ENCODE results near the gene SPATA18. TPM values are rescaled to one million over a fixed set of nuclear protein-coding genes. Genes with fewer than 3 reads are reported as not detected.

Gene SPATA18
- total and polyA plus RNA-seq, 3 donors from 2014 or later, result 40.5 to 139 (median 127) TPM

DNA sequence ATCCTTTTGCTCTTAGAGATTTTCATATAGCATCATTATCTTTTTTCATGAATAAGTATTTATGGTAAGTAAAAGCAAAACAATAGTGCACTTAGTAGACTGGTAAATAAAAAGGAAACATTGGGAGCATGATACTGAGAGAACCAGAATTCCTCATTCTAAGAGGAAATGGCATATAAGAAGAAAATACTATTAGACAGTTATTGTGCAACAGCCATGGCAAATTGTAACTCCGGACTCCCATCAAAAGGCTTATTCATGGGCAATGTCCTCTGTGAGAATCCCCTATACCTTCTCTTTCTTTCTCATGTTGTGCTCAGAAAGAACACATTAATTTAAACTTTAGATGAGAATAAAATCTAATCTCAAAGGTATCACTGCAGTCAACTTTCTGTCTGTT, 42.4 kb downstream of the SPATA18 start:
- no peak for DNase-seq
- WGBS, 2 donors, result 87 to 100% methylated on average over 1 of the region's 1 CpG
- H3K27ac ChIP-seq, result no peak overlapping the region
- intact Hi-C loops (cut with DNase I; ENCODE audit: low total_unique reads), result no loop called here
- H3K4me1 ChIP-seq, result no peaks in the 10 kb centered on the region
- TF ChIP-seq CTCF (IDR thresholded peaks at IDR 0.05) (no peak), POLR2A (IDR thresholded peaks at IDR 0.05) (no peak)
- H3K36me3 ChIP-seq (ENCODE audit: low read depth, missing control alignments), result no peaks in the 10 kb centered on the region
- no peak overlapping the region for H3K4me3 ChIP-seq
- no peaks in the 10 kb centered on the region for H3K9me3 ChIP-seq
- H3K27me3 ChIP-seq, result no peaks in the 10 kb centered on the region

DNA sequence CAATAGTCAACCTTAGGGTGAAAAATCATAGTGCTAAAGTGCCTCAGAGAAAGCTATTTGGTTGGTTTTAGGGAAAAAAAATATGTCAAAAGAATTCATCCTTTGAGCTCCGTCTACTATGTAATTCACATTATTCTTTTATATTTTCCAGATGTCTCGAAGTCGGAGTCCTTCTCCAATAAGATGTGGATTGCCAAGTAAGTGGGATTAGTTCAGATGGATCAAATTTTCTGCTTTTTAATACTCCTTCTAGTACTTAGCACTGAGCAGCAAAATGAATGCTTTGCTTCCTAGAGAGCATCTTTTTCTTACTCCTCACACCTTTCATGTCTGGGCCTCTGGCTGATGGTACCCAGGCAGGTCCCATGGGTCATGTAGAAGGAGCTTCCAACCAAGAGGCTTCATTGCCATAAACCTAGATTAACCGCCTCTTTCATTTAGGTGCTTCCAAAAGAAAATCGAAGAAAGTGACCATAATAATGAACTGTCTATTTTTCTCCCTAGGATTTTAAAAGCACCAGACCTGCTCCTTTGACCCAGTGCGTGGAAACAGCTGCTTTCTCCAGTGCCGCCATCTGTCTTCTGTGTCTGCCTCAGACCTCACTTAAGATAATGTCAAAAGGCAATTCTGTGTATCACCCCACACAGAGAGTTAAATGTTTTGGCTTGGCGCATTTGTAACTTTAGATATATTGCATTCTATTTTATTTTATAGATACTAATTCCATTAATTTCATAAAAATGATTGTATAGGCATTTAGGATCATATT, 43.5 kb downstream of the SPATA18 start:
- intact Hi-C loops (cut with DNase I; ENCODE audit: low total_unique reads), result no loop called here
- H3K27me3 ChIP-seq, result no peaks in the 10 kb centered on the region
- H3K4me3 ChIP-seq, result no peak overlapping the region
- TF ChIP-seq POLR2A (IDR thresholded peaks at IDR 0.05) (no peak), CTCF (IDR thresholded peaks at IDR 0.05) (no peak)
- no peaks in the 10 kb centered on the region for H3K4me1 ChIP-seq
- 77 to 86% methylated on average over 8 of the region's 8 CpGs for WGBS, 2 donors
- no peak overlapping the region for H3K27ac ChIP-seq
- no peaks in the 10 kb centered on the region for H3K36me3 ChIP-seq (ENCODE audit: low read depth, missing control alignments)
- no peak for DNase-seq
- H3K9me3 ChIP-seq, result no peaks in the 10 kb centered on the region

- intact Hi-C loops (cut with DNase I; ENCODE audit: low total_unique reads), result no loop called here
Observed at GRCh38 chr4:52095374-52095773, 44.3 kb downstream of the SPATA18 start.

GRCh38 chr4:52096048-52096447, 44.9 kb downstream of the SPATA18 start:
- no peaks in the 10 kb centered on the region for H3K9me3 ChIP-seq
- H3K4me1 ChIP-seq, result no peaks in the 10 kb centered on the region
- no peaks in the 10 kb centered on the region for H3K27me3 ChIP-seq
- no peak overlapping the region for H3K4me3 ChIP-seq
- no peak for TF ChIP-seq CTCF (IDR thresholded peaks at IDR 0.05)
- TF ChIP-seq POLR2A (IDR thresholded peaks at IDR 0.05), result no peak
- H3K27ac ChIP-seq, result no peak overlapping the region
- no peaks in the 10 kb centered on the region for H3K36me3 ChIP-seq (ENCODE audit: low read depth, missing control alignments)
- intact Hi-C loops (cut with DNase I; ENCODE audit: low total_unique reads), result no loop called here
- DNase-seq, result no peak

More at GRCh38 chr4:52095374-52095773, 44.3 kb downstream of the SPATA18 start:
- Histone ChIP-seq H3K4me3 (no peak overlapping the region), H3K4me1 (no peaks in the 10 kb centered on the region), H3K36me3 (ENCODE audit: low read depth, missing control alignments) (no peaks in the 10 kb centered on the region), H3K9me3 (no peaks in the 10 kb centered on the region), H3K27me3 (no peaks in the 10 kb centered on the region), H3K27ac (no peak overlapping the region)
- 80 to 81% methylated on average over 1 of the region's 1 CpG for WGBS, 2 donors
- DNase-seq, result no peak
- no peak for TF ChIP-seq CTCF (IDR thresholded peaks at IDR 0.05)
- no peak for TF ChIP-seq POLR2A (IDR thresholded peaks at IDR 0.05)

GRCh38 chr4:52098618-52099017, 47.5 kb downstream of the SPATA18 start:
- no peaks in the 10 kb centered on the region for H3K9me3 ChIP-seq
- no peaks in the 10 kb centered on the region for H3K36me3 ChIP-seq (ENCODE audit: low read depth, missing control alignments)
- intact Hi-C loops (cut with DNase I; ENCODE audit: low total_unique reads), result no loop called here
- no peaks in the 10 kb centered on the region for H3K4me1 ChIP-seq
- no peaks in the 10 kb centered on the region for H3K27me3 ChIP-seq
- TF ChIP-seq POLR2A (IDR thresholded peaks at IDR 0.05) (no peak), CTCF (IDR thresholded peaks at IDR 0.05) (no peak)
- no peak for DNase-seq
- 89% methylated on average over 1 of the region's 1 CpG for WGBS, 2 donors
- H3K27ac ChIP-seq, result no peak overlapping the region
- no peak overlapping the region for H3K4me3 ChIP-seq
